Head of caudate nucleus (tissue), 42 donors: ENCODE measurements around the gene ABAT.

Experiments used
- DNase-seq, 42 donors: peaks; one replicate each; pipeline versions ENCODE4 v3.0.0 to v3.0.0-alpha.2; 2020 to 2021; ENCODE audit warnings: mixed read lengths in 7 of 42
- intact Hi-C: fragments of 100-400 bp; cut with DNase I; formaldehyde crosslinking; loops from one replicate; pipeline ENCODE4 v1.15.0; 2022

Gene ABAT

GRCh38 chr16:8674413-8675022 is at the start of gene ABAT:
ABAT (plus strand) TSS chr16:8674617; CDS start chr16:8735740, 61,123 bp downstream.
- intact Hi-C loops = loop anchor here (5.0 to 10.0 kb wide), 2 partner anchors 123 to 190 kb away; partner anchors contain the start of genes CARHSP1, PMM2 and TMEM186
- DNase-seq = peak; percentile 84 to 98 (median 96)

DNA sequence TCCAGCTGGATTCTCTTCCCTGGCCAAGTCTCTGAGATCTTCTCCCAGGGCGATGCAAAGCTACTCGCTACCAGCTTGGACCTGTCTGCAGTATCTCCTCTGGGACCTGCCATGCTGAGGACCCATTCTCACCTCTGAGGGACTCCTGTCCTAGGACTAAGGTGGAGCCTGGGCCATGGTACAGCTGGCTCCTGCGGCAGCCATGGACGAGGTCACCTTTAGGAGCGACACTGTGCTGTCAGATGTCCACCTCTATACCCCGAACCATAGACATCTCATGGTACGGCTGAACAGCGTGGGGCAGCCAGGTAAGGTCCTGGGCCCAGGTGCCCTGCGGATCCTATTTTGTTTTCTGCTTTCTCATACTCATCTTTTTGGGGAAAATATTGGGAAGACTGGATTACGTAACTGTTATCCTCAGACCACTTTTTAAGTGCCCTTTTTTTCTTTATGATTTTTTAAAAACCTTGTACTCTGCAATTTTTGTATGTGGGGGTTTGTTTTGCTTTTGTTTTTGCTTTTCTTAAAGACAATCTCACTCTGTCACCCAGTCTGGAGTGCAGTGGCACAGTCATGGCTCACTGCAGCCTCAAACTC is 48.8 kb upstream of the ABAT start:
- no peak for DNase-seq
- intact Hi-C loops = no loop called here

- DNase-seq = no peak
- intact Hi-C loops = no loop called here
These were observed 47.5 kb upstream of the ABAT start for GRCh38 chr16:8626946-8627345.

GRCh38 chr16:8627456-8627855 is 47.0 kb upstream of the ABAT start:
- no peak for DNase-seq
- intact Hi-C loops = no loop called here

DNA sequence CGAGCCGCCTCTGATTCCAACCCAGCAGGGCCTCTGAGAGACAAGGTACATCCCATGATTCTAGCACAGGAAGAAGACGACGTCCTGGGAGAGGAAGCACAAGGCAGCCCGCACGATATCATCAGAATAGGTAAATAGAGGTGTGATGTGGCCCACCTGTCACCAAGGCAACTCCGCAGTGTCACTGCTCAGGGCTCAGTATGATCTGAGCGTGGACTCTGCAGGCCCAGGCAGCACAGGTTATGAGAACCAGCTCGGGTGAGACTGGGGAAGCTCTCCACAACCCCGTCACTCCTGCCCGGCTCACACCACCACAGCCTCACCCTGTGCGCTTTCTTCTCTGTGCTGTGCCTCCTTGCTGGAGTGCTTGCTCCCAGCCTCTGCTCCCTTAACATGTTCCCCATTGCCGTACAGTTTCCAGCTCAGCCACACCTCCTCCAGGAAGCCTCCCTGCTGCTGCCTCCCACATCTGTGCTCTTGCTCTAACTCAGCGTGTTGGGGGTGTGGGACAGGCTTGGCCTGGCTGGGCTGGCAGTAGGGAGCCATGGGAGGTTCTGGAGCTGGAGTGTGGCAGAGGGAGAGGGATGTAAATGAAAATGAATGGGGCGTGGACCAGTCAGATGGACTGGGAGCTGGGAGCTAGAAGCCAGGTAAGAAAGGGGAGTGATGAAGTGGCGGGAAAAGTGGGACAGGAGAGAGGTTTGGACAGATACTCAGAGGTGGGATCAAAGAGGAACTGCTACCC is 45.3 kb upstream of the ABAT start:
- no peak for DNase-seq
- intact Hi-C loops = no loop called here

- DNase-seq = no peak
- intact Hi-C loops = no loop called here
These were observed 44.0 kb upstream of the ABAT start for GRCh38 chr16:8630255-8630953.

GRCh38 chr16:8631373-8631772 is 43.0 kb upstream of the ABAT start:
- intact Hi-C loops = no loop called here
- no peak for DNase-seq

- intact Hi-C loops = no loop called here
These were observed 42.5 kb upstream of the ABAT start for GRCh38 chr16:8631818-8632465.

DNA sequence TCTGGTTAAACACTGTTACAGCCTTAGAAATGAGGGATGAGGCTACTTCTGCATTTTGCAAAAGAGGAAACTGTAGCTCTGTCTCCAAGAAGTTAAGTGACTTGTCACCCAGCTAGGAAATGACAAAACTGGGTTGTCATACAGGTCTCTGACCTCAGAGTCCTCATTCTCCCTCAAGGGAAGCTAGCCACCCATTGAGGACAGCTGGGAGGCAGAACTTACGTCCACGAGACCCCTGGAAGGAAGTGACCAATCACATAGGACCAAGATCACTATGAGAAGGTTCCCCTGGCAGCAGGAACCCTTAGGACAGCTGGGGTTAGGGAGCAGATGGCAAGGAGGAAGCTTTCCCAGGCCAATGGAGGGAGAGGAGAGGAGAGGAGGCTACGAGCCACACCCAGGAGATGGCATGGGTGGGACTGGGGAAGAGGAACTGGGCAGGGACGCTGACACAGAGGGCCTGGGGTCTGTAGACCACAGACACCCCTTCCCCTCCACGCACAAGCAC is 41.7 kb upstream of the ABAT start:
- intact Hi-C loops = no loop called here
- DNase-seq = peak in 4 of 42 donors; percentile 21 to 46 (median 34)

More at GRCh38 chr16:8631818-8632465, 42.5 kb upstream of the ABAT start:
- DNase-seq = no peak

- DNase-seq = peak in 1 of 42 donors; percentile 21
- intact Hi-C loops = no loop called here
These were observed 39.3 kb upstream of the ABAT start for GRCh38 chr16:8634991-8635736.

GRCh38 chr16:8639694-8640093 is 34.7 kb upstream of the ABAT start:
- DNase-seq = no peak
- intact Hi-C loops = no loop called here

- DNase-seq = peak in 34 of 42 donors; percentile 18 to 72 (median 44)
- intact Hi-C loops = no loop called here
These were observed 32.7 kb upstream of the ABAT start for GRCh38 chr16:8641671-8642070.

DNA sequence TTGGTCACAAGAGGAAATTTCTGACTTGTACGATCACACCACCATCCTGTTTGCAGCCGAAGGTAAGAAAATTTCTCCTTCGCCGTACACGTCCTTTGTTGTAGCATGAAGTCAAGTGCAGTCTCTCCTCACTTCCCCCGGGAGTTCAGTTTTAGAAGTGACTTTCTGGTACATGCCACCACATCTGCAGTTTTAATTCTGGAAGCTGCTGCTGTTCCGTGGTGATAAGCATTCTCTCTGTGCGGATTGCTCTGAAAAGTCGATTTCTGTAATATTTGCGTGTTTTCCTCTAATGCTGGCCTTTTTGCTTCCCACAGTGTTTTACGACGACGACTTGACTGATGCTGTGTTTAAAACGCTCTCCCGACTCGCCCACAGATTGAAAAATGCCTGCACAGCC is 32.3 kb upstream of the ABAT start:
- DNase-seq = no peak
- intact Hi-C loops = no loop called here

DNA sequence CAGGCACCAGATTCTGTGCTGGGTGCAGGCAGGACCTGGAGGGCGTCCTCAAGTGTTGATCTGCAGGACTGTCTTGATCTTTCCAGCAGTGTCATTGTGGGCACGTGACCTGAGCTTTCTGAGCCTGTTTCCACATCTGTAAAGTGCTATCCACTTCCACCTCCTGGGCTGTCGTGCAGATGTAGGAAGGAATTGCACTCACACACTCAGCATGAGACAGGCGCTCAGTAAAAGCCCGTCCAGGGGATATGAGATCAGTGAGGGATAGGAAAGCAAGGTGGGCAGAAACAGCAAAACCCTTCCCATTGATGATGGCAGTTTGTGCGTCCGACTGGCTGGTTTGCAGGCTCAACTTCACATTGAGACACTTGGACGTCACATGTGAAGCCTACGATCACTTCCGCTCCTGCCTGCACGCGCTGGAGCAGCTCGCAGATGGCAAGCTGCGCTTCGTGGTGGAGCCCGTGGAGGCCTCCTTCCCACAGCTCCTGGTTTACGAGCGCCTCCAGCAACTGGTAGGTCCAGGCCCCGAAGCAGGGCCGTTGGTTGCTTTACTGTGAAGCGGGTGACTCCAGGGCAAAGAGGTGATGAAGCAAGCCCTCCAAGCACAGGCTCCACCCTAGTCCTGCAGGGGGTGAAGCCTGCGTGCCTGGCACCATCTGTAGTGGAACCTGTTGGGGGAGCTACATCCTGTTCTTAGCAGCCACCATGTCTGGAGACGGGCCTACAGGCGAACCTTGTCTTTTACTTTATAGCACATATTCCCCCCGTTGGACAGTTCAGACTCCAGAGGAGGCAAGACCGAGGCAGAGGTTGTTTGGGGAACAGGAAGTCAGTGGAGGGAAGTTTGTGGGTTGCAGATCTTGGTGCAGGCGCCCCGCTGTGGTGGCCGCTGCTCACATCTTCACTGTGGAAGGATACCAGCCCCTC is 29.9 kb upstream of the ABAT start:
- DNase-seq = peak in 9 of 42 donors; percentile 15 to 51 (median 27)
- intact Hi-C loops = no loop called here

DNA sequence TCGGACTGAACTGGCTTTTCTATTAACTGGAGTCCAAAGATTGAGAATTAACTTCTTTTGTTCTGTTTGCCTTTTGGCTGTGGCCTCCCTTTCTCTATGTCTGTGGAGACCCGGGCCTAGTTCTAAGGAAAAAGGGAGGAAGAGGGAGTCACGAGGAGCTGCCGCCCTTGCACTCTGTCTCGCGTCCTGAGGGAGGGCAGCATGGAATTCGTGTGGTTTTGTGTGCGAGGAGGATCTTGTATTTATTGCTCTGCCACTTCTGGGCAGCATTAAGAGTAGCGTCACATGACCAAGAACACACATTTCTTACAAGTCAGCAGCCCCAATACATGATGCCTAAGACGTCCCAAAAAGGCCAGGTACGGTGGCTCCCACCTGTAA is 29.3 kb upstream of the ABAT start:
- DNase-seq = no peak
- intact Hi-C loops = no loop called here

DNA sequence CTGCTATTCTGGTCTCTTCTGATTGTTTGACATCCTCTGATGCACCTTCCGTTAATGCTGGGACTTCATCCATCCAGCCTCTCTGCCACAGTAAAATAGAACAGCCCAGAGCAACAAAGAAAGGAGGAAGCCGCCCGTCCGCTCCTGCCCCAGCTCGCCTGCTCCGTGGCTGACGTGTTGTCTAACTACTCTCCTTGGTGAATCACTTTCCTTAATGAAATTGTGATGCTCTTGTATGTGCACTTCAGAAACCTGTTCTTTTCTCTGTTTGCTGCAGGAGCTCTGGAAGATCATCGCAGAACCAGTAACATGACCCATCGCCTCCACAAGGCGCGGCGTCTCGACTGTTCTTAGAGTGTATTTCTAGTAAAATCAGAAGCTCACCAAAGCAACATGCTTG is 28.6 kb upstream of the ABAT start:
- DNase-seq = no peak
- intact Hi-C loops = no loop called here

GRCh38 chr16:8646326-8647053 is 27.9 kb upstream of the ABAT start:
- intact Hi-C loops = no loop called here
- DNase-seq = no peak
